ENCODE results near the gene RIPK4.

- TF ChIP-seq CTCF (conservative IDR thresholded peaks at IDR 0.05; ENCODE audit: low read depth, low read length), result no peak
- TF ChIP-seq EZH2 (IDR thresholded peaks at IDR 0.05; ENCODE audit: low read length, unreplicated experiment), result no peak
These were observed 74.7 kb downstream of the RIPK4 start for GRCh38 chr21:41692185-41692565.
